ENCODE measurements around the gene NFE2L2. TPM values are rescaled to one million over a fixed set of nuclear protein-coding genes. Genes with fewer than 3 reads are reported as not detected.

NFE2L2 gene
- total RNA-seq, 2 experiments from 2014 or later = 26.2 to 58.6 TPM

DNA sequence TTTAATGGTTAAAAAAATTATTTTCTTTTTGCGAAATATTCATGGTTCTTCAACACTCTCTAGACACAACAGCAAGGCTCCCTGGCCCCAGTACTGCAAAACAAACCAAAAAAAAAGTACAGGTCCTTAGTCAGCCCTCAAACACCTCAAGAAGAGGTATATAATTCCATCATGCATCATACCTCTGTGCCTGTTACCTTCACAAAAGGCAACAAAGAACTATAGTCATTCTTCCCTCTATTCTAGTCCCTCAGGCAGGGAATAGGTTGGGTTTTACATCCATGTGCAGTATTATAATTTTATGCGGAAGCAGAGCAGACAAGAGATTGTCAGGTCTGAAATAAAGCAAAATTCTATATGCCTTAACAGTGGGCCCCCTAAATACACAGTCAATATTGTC, 8.5 kb downstream of the NFE2L2 start:
- Histone ChIP-seq H2AFZ (ENCODE audit: low read length) (no peak overlapping the region), H3K36me3 (ENCODE audit: insufficient read depth, low read length) (peaks cover 89% of the 10 kb centered on the region), H3K27ac (ENCODE audit: low read depth, low read length, poor library complexity, severe bottlenecking) (no peak overlapping the region), H3K9me3 (ENCODE audit: low read length) (peaks cover 6% of the 10 kb centered on the region; the same call in 1 of the 2 replicates), H3K9me2 (ENCODE audit: insufficient read depth, low read length) (no peaks in the 10 kb centered on the region), H3K4me3 (ENCODE audit: low read depth, low read length, poor library complexity, severe bottlenecking) (no peak overlapping the region), H4K20me1 (ENCODE audit: insufficient read depth, low read length) (peaks cover 61% of the 10 kb centered on the region), H3K4me1 (ENCODE audit: insufficient read depth, low read length, poor library complexity, severe bottlenecking) (peaks cover 9% of the 10 kb centered on the region), H3K79me2 (ENCODE audit: insufficient read depth, low read depth, low read length) (peaks cover 100% of the 10 kb centered on the region), H3K4me2 (ENCODE audit: low read length) (no peak overlapping the region)
- ChIA-PET CTCF (ENCODE audit: unreplicated experiment) (no interaction called here), POLR2A (interaction anchor here (0.6 to 1.8 kb wide), 4 partner anchors 16 to 432 kb away, joined by 3 to 7 read pairs (median 4); no protein-coding TSS in a partner anchor)
- no TSS peak for BruUV-seq (replicated peaks)
- DNase-seq (ENCODE audit: low spot score) = no peak
- TF ChIP-seq, protein P1, sequence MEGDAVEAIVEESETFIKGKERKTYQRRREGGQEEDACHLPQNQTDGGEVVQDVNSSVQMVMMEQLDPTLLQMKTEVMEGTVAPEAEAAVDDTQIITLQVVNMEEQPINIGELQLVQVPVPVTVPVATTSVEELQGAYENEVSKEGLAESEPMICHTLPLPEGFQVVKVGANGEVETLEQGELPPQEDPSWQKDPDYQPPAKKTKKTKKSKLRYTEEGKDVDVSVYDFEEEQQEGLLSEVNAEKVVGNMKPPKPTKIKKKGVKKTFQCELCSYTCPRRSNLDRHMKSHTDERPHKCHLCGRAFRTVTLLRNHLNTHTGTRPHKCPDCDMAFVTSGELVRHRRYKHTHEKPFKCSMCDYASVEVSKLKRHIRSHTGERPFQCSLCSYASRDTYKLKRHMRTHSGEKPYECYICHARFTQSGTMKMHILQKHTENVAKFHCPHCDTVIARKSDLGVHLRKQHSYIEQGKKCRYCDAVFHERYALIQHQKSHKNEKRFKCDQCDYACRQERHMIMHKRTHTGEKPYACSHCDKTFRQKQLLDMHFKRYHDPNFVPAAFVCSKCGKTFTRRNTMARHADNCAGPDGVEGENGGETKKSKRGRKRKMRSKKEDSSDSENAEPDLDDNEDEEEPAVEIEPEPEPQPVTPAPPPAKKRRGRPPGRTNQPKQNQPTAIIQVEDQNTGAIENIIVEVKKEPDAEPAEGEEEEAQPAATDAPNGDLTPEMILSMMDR (conservative IDR thresholded peaks at IDR 0.05; ENCODE audit: low read length) = no peak
- TF ChIP-seq EZH2phosphoT487 (IDR thresholded peaks at IDR 0.05; ENCODE audit: borderline replicate concordance, low read depth, low read length) = no peak
- intact Hi-C loops (cut with micrococcal nuclease; ENCODE audit: unreplicated experiment) = no loop called here

DNA sequence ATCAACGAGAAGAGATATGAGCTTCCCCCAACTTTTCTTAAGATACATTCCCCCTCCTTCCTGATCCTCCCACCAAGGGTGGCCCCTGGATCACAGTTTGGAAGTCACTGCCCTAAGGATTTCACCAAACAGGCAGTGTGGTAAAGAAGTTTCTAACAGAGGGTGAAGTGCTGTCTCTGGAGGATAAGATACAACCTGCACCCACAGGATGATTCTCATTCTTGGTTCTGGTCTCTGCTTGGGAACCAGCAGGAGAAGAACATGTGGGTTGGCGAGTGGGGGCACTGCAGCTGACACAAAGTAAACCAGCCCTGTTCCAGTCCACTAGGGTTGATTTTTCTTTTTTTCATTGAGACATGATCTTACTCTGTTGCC, 9.3 kb downstream of the NFE2L2 start:
- H3K4me2 ChIP-seq (ENCODE audit: low read length) = no peak overlapping the region
- H3K27ac ChIP-seq (ENCODE audit: low read depth, low read length, poor library complexity, severe bottlenecking) = no peak overlapping the region
- TF ChIP-seq, protein P1 (conservative IDR thresholded peaks at IDR 0.05; ENCODE audit: low read length) = no peak
- no peak for TF ChIP-seq EZH2phosphoT487 (IDR thresholded peaks at IDR 0.05; ENCODE audit: borderline replicate concordance, low read depth, low read length)
- H3K36me3 ChIP-seq (ENCODE audit: insufficient read depth, low read length) = peaks cover 92% of the 10 kb centered on the region
- H4K20me1 ChIP-seq (ENCODE audit: insufficient read depth, low read length) = peaks cover 64% of the 10 kb centered on the region
- no peaks in the 10 kb centered on the region for H3K9me2 ChIP-seq (ENCODE audit: insufficient read depth, low read length)
- H3K79me2 ChIP-seq (ENCODE audit: insufficient read depth, low read depth, low read length) = peaks cover 100% of the 10 kb centered on the region
- ChIA-PET CTCF (ENCODE audit: unreplicated experiment) (interaction anchor here (1.0 kb wide), 1 partner anchor 8 kb away, joined by 3 read pairs; no protein-coding TSS in a partner anchor), POLR2A (interaction anchor here (0.6 to 0.9 kb wide), 3 partner anchors 8 to 18 kb away, joined by 3 to 7 read pairs (median 3); no protein-coding TSS in a partner anchor)
- DNase-seq (ENCODE audit: low spot score) = no peak
- no peak overlapping the region for H3K4me3 ChIP-seq (ENCODE audit: low read depth, low read length, poor library complexity, severe bottlenecking)
- intact Hi-C loops (cut with micrococcal nuclease; ENCODE audit: unreplicated experiment) = no loop called here
- H2AFZ ChIP-seq (ENCODE audit: low read length) = no peak overlapping the region
- H3K9me3 ChIP-seq (ENCODE audit: low read length) = peaks cover 6% of the 10 kb centered on the region; the same call in 1 of the 2 replicates
- no TSS peak for BruUV-seq (replicated peaks)
- H3K4me1 ChIP-seq (ENCODE audit: insufficient read depth, low read length, poor library complexity, severe bottlenecking) = peaks cover under 1% of the 10 kb centered on the region

DNA sequence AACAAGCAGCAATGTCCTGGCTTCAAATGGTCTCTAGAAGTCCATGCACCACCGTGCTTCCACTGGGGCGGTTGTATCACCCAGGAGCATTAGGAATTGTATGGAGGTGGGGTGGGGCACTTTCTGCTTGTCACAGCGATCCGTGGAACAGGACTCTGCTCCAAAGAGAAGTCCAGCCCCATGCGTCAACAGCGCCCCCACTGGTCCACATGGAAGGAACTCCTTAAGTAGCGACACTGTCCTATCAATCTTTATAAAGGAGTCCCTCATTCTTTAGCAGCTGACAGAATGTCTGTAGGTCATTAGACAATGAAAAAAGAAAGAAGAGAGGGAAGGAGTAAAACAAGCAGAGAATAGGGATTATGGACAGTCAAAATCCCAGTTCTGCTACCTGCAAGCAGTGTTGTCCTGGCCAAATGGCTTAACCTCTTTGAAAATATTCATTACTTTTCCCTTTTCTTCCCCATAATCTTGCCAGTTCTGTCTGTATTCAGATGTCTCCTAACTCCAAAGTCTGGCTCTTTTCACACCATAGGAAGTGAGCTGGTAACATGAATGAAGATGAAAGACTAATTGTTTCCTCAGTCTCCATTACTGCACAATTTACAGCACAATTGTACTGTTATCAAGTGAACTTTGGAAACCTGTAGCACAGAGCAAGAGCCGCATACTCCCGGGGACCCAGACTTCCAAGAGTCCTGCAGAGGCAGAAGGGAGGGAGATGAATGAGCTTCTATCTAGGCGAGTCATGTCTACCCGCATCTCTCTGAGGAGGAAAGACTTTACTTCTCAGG, 9.9 kb downstream of the NFE2L2 start:
- Histone ChIP-seq H3K36me3 (ENCODE audit: insufficient read depth, low read length) (peaks cover 93% of the 10 kb centered on the region), H3K9me2 (ENCODE audit: insufficient read depth, low read length) (no peaks in the 10 kb centered on the region), H2AFZ (ENCODE audit: low read length) (no peak overlapping the region), H4K20me1 (ENCODE audit: insufficient read depth, low read length) (peaks cover 68% of the 10 kb centered on the region), H3K27ac (ENCODE audit: low read depth, low read length, poor library complexity, severe bottlenecking) (no peak overlapping the region), H3K4me3 (ENCODE audit: low read depth, low read length, poor library complexity, severe bottlenecking) (no peak overlapping the region), H3K4me1 (ENCODE audit: insufficient read depth, low read length, poor library complexity, severe bottlenecking) (no peaks in the 10 kb centered on the region), H3K4me2 (ENCODE audit: low read length) (no peak overlapping the region), H3K9me3 (ENCODE audit: low read length) (peaks cover 6% of the 10 kb centered on the region; the same call in 1 of the 2 replicates), H3K79me2 (ENCODE audit: insufficient read depth, low read depth, low read length) (peaks cover 100% of the 10 kb centered on the region)
- CTCF ChIA-PET (ENCODE audit: unreplicated experiment) = interaction anchor here (1.0 kb wide), 1 partner anchor 9 kb away, joined by 3 read pairs; no protein-coding TSS in a partner anchor
- no peak for DNase-seq (ENCODE audit: low spot score)
- POLR2A ChIA-PET = interaction anchor here (0.6 to 1.0 kb wide), 4 partner anchors 9 to 19 kb away, joined by 3 to 9 read pairs (median 5); no protein-coding TSS in a partner anchor
- TF ChIP-seq EZH2phosphoT487 (IDR thresholded peaks at IDR 0.05; ENCODE audit: borderline replicate concordance, low read depth, low read length) = no peak
- TF ChIP-seq, protein P1 (conservative IDR thresholded peaks at IDR 0.05; ENCODE audit: low read length) = peak; percentile 70
- intact Hi-C loops (cut with micrococcal nuclease; ENCODE audit: unreplicated experiment) = no loop called here
- BruUV-seq (replicated peaks) = no TSS peak
